Mucosa of descending colon (tissue), 3 donors: Measurements from ENCODE around the gene TMEM45B. TPM values are rescaled to one million over a fixed set of nuclear protein-coding genes. Genes with fewer than 3 reads are reported as not detected.

Experiments used
- ATAC-seq: fragments of 200-7000 bp; cut with Tn5 transposase; one replicate; pipeline ENCODE4 v1.9.1; 2020; ENCODE audit warnings: mild to moderate bottlenecking, moderate library complexity
- DNase-seq, 3 donors: peaks; one replicate each; pipeline ENCODE4 v3.0.0-alpha.2; 2020
- H3K36me3 ChIP-seq: fragments of 200-600 bp; one replicate; pipeline ENCODE4 v1.8.0; 2021; ENCODE audit warnings: low read depth, mild to moderate bottlenecking
- H3K4me1 ChIP-seq: fragments of 200-600 bp; one replicate; pipeline ENCODE4 v1.8.0; 2021; ENCODE audit warnings: low read depth, mild to moderate bottlenecking
- H3K4me3 ChIP-seq: fragments of 200-600 bp; one replicate; pipeline ENCODE4 v1.8.0; 2021; ENCODE audit warnings: mild to moderate bottlenecking
- H3K9me3 ChIP-seq: fragments of 200-600 bp; one replicate; pipeline ENCODE4 v1.8.0; 2021; ENCODE audit warnings: mild to moderate bottlenecking
- CTCF ChIP-seq: fragments of 200-600 bp; IDR thresholded peaks from one replicate; pipeline ENCODE4 v1.8.0; 2022; ENCODE audit warnings: antibody characterized with exemption, mild to moderate bottlenecking
- intact Hi-C, 2 donors: fragments of 100-400 bp; cut with DNase I in 1 of 2; cut with micrococcal nuclease in 1 of 2; formaldehyde crosslinking; loops; one replicate each; pipeline versions ENCODE4 v1.11.0 to v1.11.1; 2022; cut with DNase I, micrococcal nuclease
- total RNA-seq, 3 donors: library from RNA; stranded (reverse); fragmentation: NEBNext Ultra II Directional in 2 of 3; extraction: Animal tissue kit (Norgen Biotek cat#: 25700) in 2 of 3; gene quantifications; one replicate each; pipeline versions ENCODE4 v1.2.1 to v1.2.4, GENCODE V29; 2021 to 2023
- donor health status: DM: no; HTN: no; CAD: no; lungs with moderate emphysema.
- donor health status: DM: no; HTN: no; CAD: no.
- donor health status: DM: no; HTN: yes; CAD: no.

The TMEM45B gene
- total RNA-seq, 3 donors from 2014 or later = 165 to 442 (median 278) TPM

DNA sequence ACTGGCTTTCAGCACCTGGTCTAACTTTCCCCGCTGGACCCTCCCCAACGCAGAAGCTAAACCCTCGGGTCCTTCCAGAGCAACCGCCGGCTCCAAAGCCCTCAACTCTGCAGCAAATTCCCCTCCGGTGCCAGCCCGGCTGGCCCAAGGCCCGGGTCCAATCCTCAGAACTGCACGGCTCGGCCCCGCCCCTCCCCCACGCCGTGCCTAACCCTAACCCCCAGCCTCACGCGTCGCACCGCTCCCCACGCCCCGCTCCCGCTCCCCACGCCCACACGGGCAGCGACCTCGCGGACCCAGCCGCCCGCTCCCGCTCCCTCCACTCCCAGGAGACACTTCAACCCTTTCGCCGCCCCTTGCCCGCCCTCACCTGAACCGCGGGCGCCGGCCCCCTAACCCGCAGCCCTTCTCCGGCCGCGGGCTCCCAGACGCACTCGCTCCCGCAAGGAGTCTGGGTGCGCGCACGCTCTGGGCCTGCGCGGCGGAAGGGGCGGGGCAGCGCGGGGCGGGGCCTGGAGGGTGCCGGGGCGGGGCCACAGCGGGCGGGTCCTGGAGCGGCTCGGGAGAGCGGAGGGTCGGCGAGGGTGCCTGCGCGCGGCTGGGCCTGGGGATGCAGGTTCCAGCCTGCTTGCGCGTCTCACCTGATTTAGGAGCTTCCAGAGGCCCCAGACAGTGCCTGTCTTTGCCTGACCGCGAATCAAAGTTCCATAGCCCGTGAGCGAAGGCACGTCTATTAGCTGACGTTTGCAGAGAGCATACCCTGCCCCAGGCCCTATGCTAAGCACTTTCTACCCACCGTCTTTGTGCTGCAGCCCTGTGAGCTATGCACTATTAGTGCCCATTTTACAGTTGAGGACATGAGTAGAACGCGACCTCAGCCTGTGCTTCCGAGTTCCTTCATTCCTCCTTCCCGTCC is 79.7 kb downstream of the TMEM45B start, which contains the start of gene NFRKB:
Gene NFRKB (minus strand): TSS at position 453 of the 916 bp plus-strand sequence. CDS start 2,729 bp downstream, outside the sequence.
- intact Hi-C loops = no loop called here
- DNase-seq (peak; percentile 91 to 96 (median 94)), ATAC-seq (peak; percentile 100)

DNA sequence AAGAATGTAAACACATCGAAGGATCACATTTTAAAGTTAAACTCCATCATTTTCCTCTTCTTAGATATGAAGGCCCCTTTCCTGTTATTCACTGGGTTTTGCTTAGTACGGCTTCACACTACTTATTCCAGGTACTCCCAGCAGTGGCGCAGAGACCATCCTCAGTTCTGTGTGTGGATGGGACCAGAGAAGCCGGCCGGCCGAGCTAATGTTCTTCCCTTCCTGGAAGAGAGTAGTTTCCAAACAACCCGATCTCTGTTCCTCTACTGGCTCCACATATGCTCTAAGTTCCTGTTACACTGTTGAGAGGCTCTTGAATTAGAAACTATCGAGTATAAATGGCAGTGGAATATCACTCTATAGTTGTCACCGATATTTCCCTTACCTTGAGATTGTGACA is 80.4 kb downstream of the TMEM45B start:
- peak overlapping the region; percentile 90 for H3K4me3 ChIP-seq
- intact Hi-C loops = no loop called here
- ATAC-seq (peak; percentile 1), DNase-seq (peak in 1 of 3 donors; percentile 24)
- H3K36me3 ChIP-seq = no peaks in the 10 kb centered on the region
- H3K4me1 ChIP-seq = peaks cover 12% of the 10 kb centered on the region
- H3K9me3 ChIP-seq = no peaks in the 10 kb centered on the region
- TF ChIP-seq CTCF = no peak

More for the DNA sequence above, 79.7 kb downstream of the TMEM45B start, which contains the start of gene NFRKB:
- Histone ChIP-seq H3K9me3 (no peaks in the 10 kb centered on the region), H3K4me3 (peak within 1 kb of the TSS; percentile 90), H3K36me3 (no peaks in the 10 kb centered on the region), H3K4me1 (peaks cover 12% of the 10 kb centered on the region)
- TF ChIP-seq CTCF = no peak

DNA sequence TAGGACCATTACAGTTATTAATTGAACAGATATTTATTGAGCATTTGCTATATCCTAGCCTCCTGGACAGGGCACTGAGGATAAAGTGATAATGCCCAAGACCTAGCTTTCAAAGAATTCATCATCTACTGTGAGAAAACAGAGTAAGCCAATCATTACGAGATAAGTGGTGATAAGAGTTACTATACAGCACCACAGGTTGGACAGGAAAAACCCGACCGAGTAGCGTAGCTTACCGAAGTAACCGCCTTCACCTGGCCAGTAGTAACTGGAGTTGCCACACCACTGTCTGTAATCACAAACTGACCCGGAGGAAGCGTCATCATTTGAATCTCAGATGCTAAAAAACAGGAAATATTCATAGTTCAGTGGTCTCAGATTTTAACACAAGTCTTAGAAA is 89.8 kb downstream of the TMEM45B start:
- ATAC-seq (no peak), DNase-seq (no peak)
- intact Hi-C loops = no loop called here
- Histone ChIP-seq H3K36me3 (no peaks in the 10 kb centered on the region), H3K4me1 (no peaks in the 10 kb centered on the region), H3K4me3 (no peak overlapping the region), H3K9me3 (no peaks in the 10 kb centered on the region)
- TF ChIP-seq CTCF = no peak

Other genes starting within 250 kb of the TMEM45B start
- gene NFRKB, start 79.7 kb downstream of the TMEM45B start, total RNA-seq = 10 to 100 TPM; 19.5 to 27.0 (median 23.7) TPM
- 10 to 100 TPM; 12.1 to 17.9 (median 14.0) TPM for gene PRDM10, start 187.0 kb downstream of the TMEM45B start, total RNA-seq